Activated CD4-positive, CD25-positive, alpha-beta regulatory T cell treated with anti-CD3 and anti-CD28 coated beads, Interleukin-2, amount 50 U/mL, for 16 hours (primary cell): ENCODE measurements around the gene ZFPM1.
"Not testable (repeated sequence)": the region's sequence is repeated elsewhere in the genome, so short reads cannot be mapped to it uniquely, and the experiment has no call there.

Source experiments
- DNase-seq: peaks from one replicate; pipeline ENCODE4 v3.0.0-alpha.2; 2020; ENCODE audit warnings: low read depth, low spot score

The ZFPM1 gene

DNA sequence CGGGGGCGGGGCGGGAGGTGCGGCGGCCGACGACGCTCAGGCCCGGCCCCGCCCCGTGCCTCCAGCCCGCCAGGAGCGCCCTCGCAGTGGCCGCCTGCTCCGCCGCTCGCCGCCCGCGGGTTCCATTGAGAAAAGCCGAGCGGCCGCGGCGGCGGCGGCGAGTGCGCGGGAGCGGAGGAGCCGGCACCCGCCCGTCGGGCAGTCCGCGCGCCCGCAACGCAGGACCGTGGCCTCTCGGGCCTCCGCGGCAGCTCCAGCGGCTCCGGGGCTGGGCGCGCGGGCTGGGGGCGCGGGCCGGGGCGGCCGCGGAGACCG, at the start of gene ZFPM1:
Gene ZFPM1 (plus strand): TSS at position 64 of the 315 bp plus-strand sequence. CDS start 359 bp downstream, outside the sequence.
- no peak for DNase-seq

GRCh38 chr16:88403794-88404581, 49.1 kb upstream of the ZFPM1 start:
- no peak for DNase-seq

- no peak for DNase-seq
Observed at GRCh38 chr16:88404769-88405168, 48.3 kb upstream of the ZFPM1 start.

- DNase-seq, result no peak
Observed at GRCh38 chr16:88405216-88406060, 47.6 kb upstream of the ZFPM1 start.

- no peak for DNase-seq
Observed at GRCh38 chr16:88406096-88407041, 46.7 kb upstream of the ZFPM1 start.

GRCh38 chr16:88407042-88407420, 46.0 kb upstream of the ZFPM1 start:
- DNase-seq, result no peak

GRCh38 chr16:88407807-88408206, 45.3 kb upstream of the ZFPM1 start:
- no peak for DNase-seq

DNA sequence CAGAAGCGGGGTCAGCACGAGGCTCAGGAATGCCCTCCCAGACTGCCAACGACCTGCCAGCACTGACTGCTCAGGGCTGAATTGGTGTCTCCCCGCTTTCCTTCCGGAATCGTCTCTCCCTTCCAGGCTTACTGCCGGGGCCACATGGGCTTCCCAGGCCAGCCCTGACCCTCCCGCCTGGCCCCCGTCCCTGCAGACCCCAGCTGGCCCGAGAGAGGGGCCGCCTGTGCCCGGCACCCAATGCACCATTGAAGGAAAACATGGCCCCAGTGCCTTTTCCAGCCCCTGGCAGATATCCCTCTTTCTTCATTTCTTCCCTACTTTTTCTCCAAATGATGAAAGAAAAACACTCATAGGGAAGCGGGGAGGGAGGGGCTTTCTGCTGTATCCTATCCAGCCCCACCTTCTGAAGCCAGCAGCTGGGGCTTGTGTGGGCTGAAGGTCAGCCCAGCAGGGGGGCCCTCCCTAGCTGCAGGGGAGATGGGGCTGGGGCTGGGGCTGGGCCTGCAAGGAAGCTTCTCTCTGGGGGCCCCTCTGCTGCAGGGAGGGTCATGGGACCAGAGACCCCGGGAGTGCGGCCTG, 44.4 kb upstream of the ZFPM1 start:
- DNase-seq, result no peak

- no peak for DNase-seq
Observed at GRCh38 chr16:88409296-88410065, 43.6 kb upstream of the ZFPM1 start.

DNA sequence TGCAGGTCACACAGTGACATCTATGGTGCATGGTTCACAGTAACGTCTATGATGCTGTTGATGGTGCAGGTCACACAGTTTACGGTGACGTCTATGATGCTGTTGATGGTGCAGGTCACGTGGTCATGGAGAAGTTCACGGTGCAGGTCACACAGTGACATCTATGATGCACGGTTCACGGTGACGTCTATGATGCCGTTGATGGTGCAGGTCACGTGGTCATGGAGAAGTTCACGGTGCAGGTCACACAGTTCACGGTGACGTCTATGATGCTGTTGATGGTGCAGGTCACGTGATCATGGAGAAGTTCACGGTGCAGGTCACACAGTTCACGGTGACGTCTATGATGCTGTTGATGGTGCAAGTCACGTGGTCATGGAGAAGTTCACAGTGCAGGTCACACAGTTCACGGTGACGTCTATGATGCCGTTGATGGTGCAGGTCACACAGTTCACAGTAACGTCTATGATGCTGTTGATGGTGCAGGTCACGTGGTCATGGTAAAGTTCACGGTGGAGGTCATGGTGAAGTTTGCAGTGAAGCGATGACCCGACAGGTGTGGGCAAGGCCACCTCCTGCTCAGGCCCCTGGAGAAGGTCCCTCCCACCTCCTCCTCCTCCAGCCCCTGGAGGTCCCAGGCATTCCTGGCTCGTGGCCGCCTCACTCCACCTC, 42.6 kb upstream of the ZFPM1 start:
- DNase-seq, result not testable (repeated sequence)

GRCh38 chr16:88411951-88412576, 41.0 kb upstream of the ZFPM1 start:
- no peak for DNase-seq

DNA sequence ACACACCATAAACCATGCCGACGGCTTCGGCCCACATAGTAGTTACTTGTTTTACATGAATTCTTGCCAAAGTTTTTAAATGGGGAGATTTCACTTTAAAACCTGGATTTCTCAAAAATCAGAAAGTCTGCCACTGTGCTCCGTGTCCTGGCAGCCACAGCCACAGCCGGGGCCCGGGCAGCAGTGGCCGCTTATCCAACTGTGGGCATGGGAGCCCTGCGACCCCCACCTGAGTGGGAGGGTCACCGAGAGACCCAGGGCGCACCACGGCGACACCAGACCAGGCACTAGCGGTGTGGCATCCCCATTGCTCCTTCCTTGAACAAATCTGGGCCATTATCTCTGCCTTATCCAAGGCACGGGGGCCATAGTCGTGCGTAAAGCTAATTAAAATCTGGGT, 40.3 kb upstream of the ZFPM1 start:
- no peak for DNase-seq

GRCh38 chr16:88413231-88413630, 39.8 kb upstream of the ZFPM1 start:
- DNase-seq, result no peak

GRCh38 chr16:88413631-88414030, 39.4 kb upstream of the ZFPM1 start:
- DNase-seq, result no peak

DNA sequence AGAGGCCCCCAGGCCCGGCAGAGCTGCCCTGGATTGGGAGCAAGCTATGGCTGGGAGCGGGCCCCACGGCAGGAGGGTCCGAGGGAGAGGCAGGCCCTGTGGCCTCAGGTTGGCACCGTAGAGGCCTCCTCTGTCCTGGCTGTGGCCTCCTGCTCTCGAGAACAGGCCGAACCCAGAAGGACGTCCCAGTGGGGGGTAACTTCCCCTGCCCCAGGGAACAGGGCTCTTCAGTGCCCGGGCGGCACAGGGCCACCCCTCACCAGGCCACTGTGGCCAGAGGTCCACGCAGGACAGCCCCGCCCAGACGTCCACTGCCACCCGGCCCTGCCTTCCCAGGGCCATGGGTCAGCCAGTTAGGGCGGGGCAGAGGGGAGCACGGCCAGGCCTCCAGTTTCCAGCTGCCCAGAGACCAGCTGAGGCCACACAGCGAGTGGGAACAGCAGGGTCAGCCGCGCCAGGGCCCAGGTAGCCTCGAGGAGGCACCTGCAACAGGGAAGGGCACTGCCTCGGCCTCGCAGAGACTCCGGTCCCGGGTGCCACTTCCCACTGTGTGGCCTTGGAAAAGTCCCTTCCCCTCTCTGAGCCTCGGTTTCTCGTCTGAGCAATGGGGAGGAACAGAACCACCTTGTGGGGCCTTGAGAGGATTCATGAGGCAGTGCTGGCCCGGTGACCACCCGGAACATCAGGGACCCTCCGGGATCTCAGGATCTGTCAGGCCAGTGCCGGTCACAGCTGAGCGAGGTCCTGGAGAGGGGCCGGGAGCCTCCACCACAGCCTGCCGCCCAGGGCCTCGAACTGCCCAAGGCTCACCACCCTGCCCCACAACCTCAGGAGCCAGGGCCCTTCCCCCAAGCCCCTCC, 38.3 kb upstream of the ZFPM1 start:
- DNase-seq, result no peak

- DNase-seq, result no peak
Observed at GRCh38 chr16:88415381-88415705, 37.7 kb upstream of the ZFPM1 start.

GRCh38 chr16:88415713-88416323, 37.3 kb upstream of the ZFPM1 start:
- DNase-seq, result no peak

DNA sequence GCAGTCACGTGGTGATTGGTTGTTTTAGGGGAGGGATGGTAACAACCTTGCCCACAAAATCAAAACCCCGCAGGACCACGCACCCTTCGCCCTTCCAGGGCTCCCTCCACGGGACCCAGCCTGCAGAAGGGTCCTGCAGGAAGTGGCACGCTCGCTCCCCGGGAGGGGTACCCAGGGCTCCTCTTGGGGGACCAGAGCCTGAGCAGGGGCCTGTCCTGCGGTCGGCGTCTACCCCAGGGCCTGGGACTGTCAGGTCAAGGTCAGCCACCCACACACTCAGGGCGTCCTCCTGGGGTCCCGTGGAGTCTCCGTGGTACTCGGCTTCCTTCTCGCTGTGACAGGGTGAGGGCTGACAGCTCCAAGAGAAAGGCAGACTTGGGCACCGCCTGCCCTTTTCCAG, 36.4 kb upstream of the ZFPM1 start:
- no peak for DNase-seq
